ENCODE measurements around the gene CLECL1.

GRCh38 chr12:9685915-9686314 lies 47.0 kb downstream of the CLECL1 start:
- TF ChIP-seq CTCF (IDR thresholded peaks at IDR 0.05 in 2 of 3, conservative IDR thresholded peaks at IDR 0.05 in 1 of 3; ENCODE audit: borderline replicate concordance in 1 of 3, insufficient read depth in 1 of 3, low read depth in 2 of 3, low read length in 2 of 3) = no peak
- no peak for TF ChIP-seq RAD21 (IDR thresholded peaks at IDR 0.05; ENCODE audit: low read depth)
- no peak for TF ChIP-seq POLR2AphosphoS5 (IDR thresholded peaks at IDR 0.05; ENCODE audit: low read depth, low read length)
- no peak for TF ChIP-seq POLR2A (IDR thresholded peaks at IDR 0.05; ENCODE audit: borderline replicate concordance, extremely low read depth, insufficient read depth, insufficient read length)
- no peak for TF ChIP-seq EZH2 (IDR thresholded peaks at IDR 0.05)
- TF ChIP-seq, protein P1, sequence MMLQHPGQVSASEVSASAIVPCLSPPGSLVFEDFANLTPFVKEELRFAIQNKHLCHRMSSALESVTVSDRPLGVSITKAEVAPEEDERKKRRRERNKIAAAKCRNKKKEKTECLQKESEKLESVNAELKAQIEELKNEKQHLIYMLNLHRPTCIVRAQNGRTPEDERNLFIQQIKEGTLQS (IDR thresholded peaks at IDR 0.05) = no peak
- no peak for TF ChIP-seq REST (IDR thresholded peaks at IDR 0.05; ENCODE audit: low read depth)
- TF ChIP-seq SIN3A (IDR thresholded peaks at IDR 0.05; ENCODE audit: low read depth) = no peak
- TF ChIP-seq ELF1 (IDR thresholded peaks at IDR 0.05; ENCODE audit: borderline replicate concordance, low read depth) = no peak
- TF ChIP-seq SP1 (IDR thresholded peaks at IDR 0.05; ENCODE audit: low read depth) = no peak
- TF ChIP-seq YY1 (IDR thresholded peaks at IDR 0.05; ENCODE audit: extremely low read depth, insufficient replicate concordance, low read depth, low read length) = no peak
- TF ChIP-seq ZNF274 (IDR thresholded peaks at IDR 0.05; ENCODE audit: low read depth, low read length) = no peak
- TF ChIP-seq TCF7L2 (IDR thresholded peaks at IDR 0.05; ENCODE audit: borderline replicate concordance, extremely low read depth, insufficient read depth, insufficient read length) = no peak

All from HCT116 (cell line).